NCI-H2107 treated with DMSO at 0.1 percent for 48 hours (cell line): Measurements from ENCODE around the gene SETD5.

Experiments
- DNase-seq: peaks from one replicate; lab custom pipeline; 2025; ENCODE audit not compliant: unreplicated experiment; lab: John Stamatoyannopoulos, UW

The SETD5 gene, protein sequence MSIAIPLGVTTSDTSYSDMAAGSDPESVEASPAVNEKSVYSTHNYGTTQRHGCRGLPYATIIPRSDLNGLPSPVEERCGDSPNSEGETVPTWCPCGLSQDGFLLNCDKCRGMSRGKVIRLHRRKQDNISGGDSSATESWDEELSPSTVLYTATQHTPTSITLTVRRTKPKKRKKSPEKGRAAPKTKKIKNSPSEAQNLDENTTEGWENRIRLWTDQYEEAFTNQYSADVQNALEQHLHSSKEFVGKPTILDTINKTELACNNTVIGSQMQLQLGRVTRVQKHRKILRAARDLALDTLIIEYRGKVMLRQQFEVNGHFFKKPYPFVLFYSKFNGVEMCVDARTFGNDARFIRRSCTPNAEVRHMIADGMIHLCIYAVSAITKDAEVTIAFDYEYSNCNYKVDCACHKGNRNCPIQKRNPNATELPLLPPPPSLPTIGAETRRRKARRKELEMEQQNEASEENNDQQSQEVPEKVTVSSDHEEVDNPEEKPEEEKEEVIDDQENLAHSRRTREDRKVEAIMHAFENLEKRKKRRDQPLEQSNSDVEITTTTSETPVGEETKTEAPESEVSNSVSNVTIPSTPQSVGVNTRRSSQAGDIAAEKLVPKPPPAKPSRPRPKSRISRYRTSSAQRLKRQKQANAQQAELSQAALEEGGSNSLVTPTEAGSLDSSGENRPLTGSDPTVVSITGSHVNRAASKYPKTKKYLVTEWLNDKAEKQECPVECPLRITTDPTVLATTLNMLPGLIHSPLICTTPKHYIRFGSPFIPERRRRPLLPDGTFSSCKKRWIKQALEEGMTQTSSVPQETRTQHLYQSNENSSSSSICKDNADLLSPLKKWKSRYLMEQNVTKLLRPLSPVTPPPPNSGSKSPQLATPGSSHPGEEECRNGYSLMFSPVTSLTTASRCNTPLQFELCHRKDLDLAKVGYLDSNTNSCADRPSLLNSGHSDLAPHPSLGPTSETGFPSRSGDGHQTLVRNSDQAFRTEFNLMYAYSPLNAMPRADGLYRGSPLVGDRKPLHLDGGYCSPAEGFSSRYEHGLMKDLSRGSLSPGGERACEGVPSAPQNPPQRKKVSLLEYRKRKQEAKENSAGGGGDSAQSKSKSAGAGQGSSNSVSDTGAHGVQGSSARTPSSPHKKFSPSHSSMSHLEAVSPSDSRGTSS (N-terminal part only)

GRCh38 chr3:9397332-9397905 lies at the start of gene SETD5:
Gene SETD5 (plus strand): TSS chr3:9397615. CDS start chr3:9428939, 31,324 bp downstream.
- peak; percentile 42 for DNase-seq

DNA sequence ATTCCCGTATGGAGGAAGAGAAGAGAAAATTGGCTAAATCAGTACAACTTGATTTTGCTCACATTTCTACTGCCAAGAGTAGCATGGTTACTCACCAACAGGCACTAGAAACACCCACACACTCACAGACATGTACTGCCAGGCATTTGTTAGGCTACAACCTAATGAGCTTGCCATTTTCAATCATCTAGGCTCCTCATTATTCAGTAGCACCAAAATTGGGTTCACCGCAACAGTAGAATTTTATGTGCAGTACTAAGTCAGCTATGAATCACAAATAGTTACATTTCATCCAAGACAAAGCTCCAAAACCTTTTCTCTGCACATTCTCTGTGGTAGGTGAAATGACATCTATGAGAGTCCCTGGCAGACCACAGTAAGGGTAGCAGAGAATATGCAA lies 49.5 kb upstream of the SETD5 start:
- DNase-seq: no peak

DNA sequence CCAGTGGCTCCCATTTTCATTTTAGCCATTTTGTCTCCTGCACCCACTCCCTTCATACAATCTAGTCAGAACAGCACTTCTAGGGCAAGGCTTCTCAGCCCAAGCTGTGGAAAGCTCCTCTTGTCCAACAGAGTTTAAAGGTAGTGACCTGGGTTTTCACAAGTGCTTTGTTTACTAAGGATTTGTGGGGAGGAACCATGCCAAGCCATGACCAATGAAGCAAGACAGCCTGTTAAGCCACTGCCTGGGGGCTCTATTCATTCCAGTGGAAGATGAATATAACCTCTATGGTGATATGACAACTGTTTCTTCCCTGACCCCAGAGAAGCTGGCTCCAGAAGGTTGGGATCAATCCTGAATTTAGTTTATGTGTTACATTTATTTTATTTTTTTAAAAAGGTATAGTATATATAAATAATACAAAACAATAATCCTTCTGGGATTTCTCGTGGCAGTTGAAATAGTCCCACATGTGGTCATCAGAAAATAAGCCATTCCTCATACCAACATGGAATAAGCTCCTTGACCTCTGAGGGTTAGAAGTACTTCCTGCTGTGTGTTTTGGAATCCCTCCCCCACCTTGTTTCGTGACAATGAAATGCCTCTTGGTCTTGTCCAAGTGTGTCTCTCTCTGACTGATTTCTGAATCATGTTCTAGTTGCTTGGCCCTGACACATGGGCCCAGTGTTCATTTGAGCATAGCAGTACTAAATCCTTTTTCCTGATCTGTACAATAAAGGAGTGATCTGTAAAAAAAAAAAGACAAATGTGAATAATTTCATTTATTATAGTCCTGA lies 47.9 kb upstream of the SETD5 start:
- DNase-seq: no peak

GRCh38 chr3:9351709-9352126 lies 45.7 kb upstream of the SETD5 start:
- no peak for DNase-seq

DNA sequence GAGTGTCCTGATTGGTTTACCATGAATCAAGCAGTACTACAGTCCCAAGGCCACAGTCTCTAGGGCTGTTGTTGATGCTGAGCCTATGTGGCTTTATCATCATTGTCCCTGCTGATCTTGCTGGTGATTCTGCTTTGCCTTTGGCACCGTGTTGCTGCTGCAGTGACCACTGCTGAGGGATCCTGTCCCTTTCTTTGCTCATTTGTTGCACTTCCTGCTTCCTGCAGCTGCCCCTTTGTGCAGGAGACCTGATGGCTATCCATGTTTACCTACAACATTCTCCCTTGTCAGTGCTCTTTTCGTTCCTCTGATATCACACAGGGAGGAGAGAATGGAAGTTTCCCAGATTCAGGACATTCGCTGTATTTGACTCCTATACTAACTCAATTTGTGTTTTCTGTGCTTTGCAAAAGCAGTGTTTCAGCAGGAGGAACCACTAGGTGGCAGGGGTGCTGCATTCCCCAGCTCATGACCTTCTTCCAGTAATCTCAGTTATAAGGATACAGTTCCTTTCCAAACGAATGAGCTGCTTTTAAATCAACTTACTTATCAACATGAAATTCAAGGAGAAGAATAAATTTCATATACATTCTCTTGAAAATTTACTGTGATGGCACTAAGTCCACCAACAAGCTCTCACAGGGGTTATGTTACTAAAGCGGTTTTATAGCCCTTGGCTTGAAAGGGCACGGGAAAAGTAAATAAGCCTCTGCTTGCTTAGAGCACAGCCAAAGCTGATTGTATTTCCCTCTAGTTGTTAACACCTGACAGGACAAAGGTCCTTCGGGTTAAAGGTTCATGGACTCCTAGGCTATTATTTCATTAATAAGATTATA lies 44.3 kb upstream of the SETD5 start:
- peak; percentile 23 for DNase-seq

GRCh38 chr3:9361691-9362388 lies 35.6 kb upstream of the SETD5 start:
- no peak for DNase-seq

- DNase-seq: peak; percentile 48
These were observed 34.5 kb upstream of the SETD5 start, which contains the start of gene THUMPD3 for GRCh38 chr3:9362731-9363530. Gene THUMPD3 (plus strand): TSS chr3:9363054. CDS start chr3:9365069, 2,015 bp downstream.

GRCh38 chr3:9369508-9369907 lies 27.9 kb upstream of the SETD5 start:
- DNase-seq: no peak

DNA sequence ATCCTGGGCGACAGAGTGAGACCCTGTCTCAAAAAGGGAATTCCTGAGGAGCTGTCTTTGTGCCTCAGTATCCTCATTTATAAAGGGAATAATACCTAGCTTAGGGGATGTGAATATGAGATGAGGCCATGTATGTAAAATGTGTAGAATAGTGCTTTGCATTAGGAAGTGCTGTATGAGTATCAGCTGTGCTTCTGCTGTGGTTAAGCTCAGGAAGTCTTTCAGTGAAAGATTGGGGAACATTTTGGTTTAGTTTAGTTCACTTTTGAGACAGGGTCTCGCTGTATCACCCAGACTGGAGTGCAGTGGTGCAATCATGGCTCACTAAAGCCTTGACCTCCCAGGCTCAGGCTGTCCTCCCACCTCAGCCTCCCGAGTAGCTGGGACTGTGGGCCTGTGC lies 23.9 kb upstream of the SETD5 start:
- DNase-seq: no peak

DNA sequence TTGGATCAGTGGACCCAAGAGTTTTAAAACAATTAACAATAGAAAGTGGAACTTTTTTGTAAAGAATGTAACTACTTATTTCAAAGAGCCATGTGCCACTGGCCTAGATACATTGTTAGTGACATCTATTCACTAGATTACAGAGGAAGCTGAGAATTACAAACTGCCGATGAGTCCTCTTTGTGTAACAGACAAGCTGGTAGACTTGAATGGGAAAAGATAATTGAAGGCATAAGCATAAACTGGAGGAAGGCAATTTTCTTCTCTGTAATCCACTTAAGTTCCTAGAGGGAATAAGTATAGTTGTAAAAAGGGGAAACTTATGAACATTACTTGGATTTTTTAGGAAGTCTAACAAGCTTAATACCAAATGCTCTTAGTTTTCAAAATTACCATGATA lies 19.4 kb upstream of the SETD5 start:
- DNase-seq: no peak

- DNase-seq: no peak
These were observed 18.1 kb upstream of the SETD5 start for GRCh38 chr3:9379327-9379726.

GRCh38 chr3:9380014-9380413 lies 17.4 kb upstream of the SETD5 start:
- DNase-seq: no peak

GRCh38 chr3:9384141-9384828 lies 13.1 kb upstream of the SETD5 start:
- no peak for DNase-seq

GRCh38 chr3:9385187-9386077 lies 12.0 kb upstream of the SETD5 start:
- no peak for DNase-seq

DNA sequence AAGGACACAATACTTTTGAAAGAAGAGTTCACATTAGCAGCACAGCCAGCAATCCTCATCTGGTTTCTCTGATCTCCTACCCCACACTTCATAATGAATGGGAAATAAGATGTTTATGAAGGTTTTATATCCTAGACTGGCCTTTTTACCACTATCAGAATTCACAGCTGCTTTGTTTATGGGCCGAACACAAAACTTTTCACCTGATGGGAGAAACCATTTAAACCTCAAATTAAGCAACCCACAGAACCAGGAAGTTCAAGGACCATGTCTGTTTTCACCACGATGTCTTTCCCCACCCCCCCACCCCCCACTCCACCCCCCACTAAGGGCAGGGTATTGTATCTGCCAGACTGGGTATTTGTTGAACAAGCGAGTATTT lies 11.3 kb upstream of the SETD5 start:
- DNase-seq: no peak
